GM19395 (cell line): ENCODE measurements around the gene LRRN3.

Source experiments
- ATAC-seq: cut with Tn5 transposase; IDR thresholded peaks from one replicate; pipeline ENCODE4 v1.9.1; 2021; ENCODE audit warnings: mild to moderate bottlenecking, moderate library complexity; ENCODE audit not compliant: unreplicated experiment

The LRRN3 gene

GRCh38 chr7:111103678-111104274 is 12.8 kb downstream of the LRRN3 start:
- peak; percentile 75 for ATAC-seq

- ATAC-seq = no peak
These were observed 13.8 kb downstream of the LRRN3 start for GRCh38 chr7:111104710-111105109.

- ATAC-seq = no peak
These were observed 14.3 kb downstream of the LRRN3 start for GRCh38 chr7:111105269-111105668.

GRCh38 chr7:111107579-111107978 is 16.7 kb downstream of the LRRN3 start:
- ATAC-seq = no peak

- no peak for ATAC-seq
These were observed 17.1 kb downstream of the LRRN3 start for GRCh38 chr7:111108000-111108399.

GRCh38 chr7:111108496-111108895 is 17.6 kb downstream of the LRRN3 start:
- ATAC-seq = no peak

GRCh38 chr7:111112439-111112838 is 21.5 kb downstream of the LRRN3 start:
- ATAC-seq = no peak

GRCh38 chr7:111113263-111114017 is 22.5 kb downstream of the LRRN3 start:
- no peak for ATAC-seq

GRCh38 chr7:111115966-111116365 is 25.0 kb downstream of the LRRN3 start:
- ATAC-seq = no peak

GRCh38 chr7:111126987-111127386 is 36.1 kb downstream of the LRRN3 start:
- ATAC-seq = no peak

GRCh38 chr7:111129435-111129834 is 38.5 kb downstream of the LRRN3 start:
- no peak for ATAC-seq

GRCh38 chr7:111132833-111133232 is 41.9 kb downstream of the LRRN3 start:
- ATAC-seq = no peak

GRCh38 chr7:111137296-111138192 is 46.6 kb downstream of the LRRN3 start:
- peak; percentile 81 for ATAC-seq

- peak; percentile 98 for ATAC-seq
These were observed 47.3 kb downstream of the LRRN3 start for GRCh38 chr7:111138193-111138569.

- ATAC-seq = no peak
These were observed 47.7 kb downstream of the LRRN3 start for GRCh38 chr7:111138586-111138985.

GRCh38 chr7:111140091-111140865 is 49.4 kb downstream of the LRRN3 start:
- ATAC-seq = no peak

- ATAC-seq = no peak
These were observed 54.5 kb downstream of the LRRN3 start for GRCh38 chr7:111145472-111145871.

GRCh38 chr7:111146136-111146535 is 55.2 kb downstream of the LRRN3 start:
- ATAC-seq = no peak

GRCh38 chr7:111147708-111148533 is 57.0 kb downstream of the LRRN3 start:
- ATAC-seq = peak; percentile 52

- no peak for ATAC-seq
These were observed 59.8 kb downstream of the LRRN3 start for GRCh38 chr7:111150709-111151108.
